Upper lobe of left lung (tissue), 6 donors: ENCODE results near the gene DNAJB6. TPM values are rescaled to one million over a fixed set of nuclear protein-coding genes. Genes with fewer than 3 reads are reported as not detected.

Source experiments
- ATAC-seq, 2 donors: fragments of 200-7000 bp; cut with Tn5 transposase; one replicate each; pipeline ENCODE4 v1.9.1; 2022; ENCODE audit warnings: mild to moderate bottlenecking in 2 of 2, moderate library complexity in 2 of 2; ENCODE audit not compliant: low FRiP score in 2 of 2
- DNase-seq, 2 donors: peaks; one replicate each; pipeline ENCODE4 v3.0.0-alpha.2; 2019 to 2020
- H3K27ac ChIP-seq, 4 donors: fragments of 200-600 bp; sonication (generic); one replicate each; pipeline ENCODE4 v1.5.1; 2016 to 2019
- H3K27me3 ChIP-seq, 4 donors: fragments of 200-600 bp; sonication (generic); one replicate each; pipeline ENCODE4 v1.5.1; 2017 to 2019
- H3K36me3 ChIP-seq, 4 donors: fragments of 200-600 bp; sonication (generic); one replicate each; pipeline ENCODE4 v1.5.1; 2016 to 2019
- H3K4me1 ChIP-seq, 4 donors: fragments of 200-600 bp; sonication (generic); one replicate each; pipeline ENCODE4 v1.5.1; 2018 to 2019
- H3K4me3 ChIP-seq, 4 donors: fragments of 200-600 bp; sonication (generic); one replicate each; pipeline ENCODE4 v1.5.1; 2017 to 2019; ENCODE audit warnings: mild to moderate bottlenecking in 2 of 4, moderate library complexity in 1 of 4
- H3K9me3 ChIP-seq, 4 donors: fragments of 200-600 bp; sonication (generic); one replicate each; pipeline ENCODE4 v1.5.1; 2018 to 2019
- CTCF ChIP-seq, 6 experiments: fragments of 450-650 bp in 4 of 6; fragments of 200-600 bp in 2 of 6; sonication (generic) in 2 of 6; IDR thresholded peaks; one replicate each; pipeline ENCODE4 v1.5.1; 2016 to 2019; ENCODE audit warnings: antibody characterized with exemption in 6 of 6
- EP300 ChIP-seq, 4 donors: sonication (generic); formaldehyde crosslinking; IDR thresholded peaks; one replicate each; pipeline ENCODE4 v1.5.1; 2017; ENCODE audit warnings: antibody characterized with exemption in 4 of 4, control low read depth in 2 of 4
- POLR2A ChIP-seq, 4 donors: fragments of 450-650 bp; IDR thresholded peaks; one replicate each; pipeline ENCODE4 v1.5.1; 2016 to 2017; ENCODE audit warnings: antibody characterized with exemption in 4 of 4, mild to moderate bottlenecking in 2 of 4
- POLR2AphosphoS5 ChIP-seq, 2 donors: sonication (generic); formaldehyde crosslinking; IDR thresholded peaks; one replicate each; pipeline ENCODE4 v1.5.1; 2017; ENCODE audit warnings: antibody characterized with exemption in 2 of 2
- WGBS, 2 donors: methylation state at CpG; one replicate each; pipeline ENCODE4 v1.1.5; 2017 to 2018; 5-methylcytosine and 5-hydroxymethylcytosine counted together
- total RNA-seq, 6 donors: library from RNA; depleted of rRNA in 4 of 6; stranded (reverse); fragments of >200 nt in 4 of 6; gene quantifications; one replicate each; pipeline versions ENCODE4 v1.1.0 to v1.2.1, GENCODE V29; 2016 to 2021
- donor health status: DM: no; HTN: no; CAD: no; lungs with moderate emphysema.
- donor health status: DM: no; HTN: yes; CAD: no; lungs with severe emphysema.

Gene DNAJB6
- total RNA-seq, 6 donors from 2014 or later, result 64.1 to 99.6 (median 83.0) TPM

GRCh38 chr7:157442993-157443831 is 106.4 kb downstream of the DNAJB6 start:
- Histone ChIP-seq H3K36me3 (no peaks in the 10 kb centered on the region), H3K27me3 (no peaks in the 10 kb centered on the region), H3K4me3 (no peak overlapping the region), H3K9me3 (no peaks in the 10 kb centered on the region), H3K27ac (no peak overlapping the region), H3K4me1 (no peaks in the 10 kb centered on the region)
- TF ChIP-seq EP300 (IDR thresholded peaks at IDR 0.05) (no peak), POLR2A (IDR thresholded peaks at IDR 0.05) (no peak), CTCF (IDR thresholded peaks at IDR 0.05) (no peak), POLR2AphosphoS5 (IDR thresholded peaks at IDR 0.05) (no peak)
- ATAC-seq (no peak), DNase-seq (peak in 1 of 2 donors; percentile 8)
- 91 to 93% methylated on average over 22 to 40 of the region's 42 CpGs for WGBS, 2 donors

- Histone ChIP-seq H3K27me3 (no peaks in the 10 kb centered on the region), H3K9me3 (no peaks in the 10 kb centered on the region), H3K4me3 (no peak overlapping the region), H3K27ac (no peak overlapping the region), H3K4me1 (no peaks in the 10 kb centered on the region), H3K36me3 (no peaks in the 10 kb centered on the region)
- no peak for TF ChIP-seq POLR2A (IDR thresholded peaks at IDR 0.05)
- no peak for TF ChIP-seq POLR2AphosphoS5 (IDR thresholded peaks at IDR 0.05)
- WGBS, 2 donors, result 78 to 89% methylated on average over 19 to 27 of the region's 27 CpGs
- ATAC-seq, result peak in 1 of 2 donors; percentile 17
- DNase-seq, result peak in 1 of 2 donors; percentile 10
Observed at GRCh38 chr7:157444011-157444842, 107.4 kb downstream of the DNAJB6 start.

- Histone ChIP-seq H3K9me3 (no peaks in the 10 kb centered on the region), H3K27ac (no peak overlapping the region), H3K4me1 (no peaks in the 10 kb centered on the region), H3K4me3 (no peak overlapping the region), H3K36me3 (no peaks in the 10 kb centered on the region), H3K27me3 (no peaks in the 10 kb centered on the region)
- no peak for ATAC-seq
- TF ChIP-seq POLR2A (IDR thresholded peaks at IDR 0.05) (no peak), CTCF (IDR thresholded peaks at IDR 0.05) (no peak), POLR2AphosphoS5 (IDR thresholded peaks at IDR 0.05) (no peak), EP300 (IDR thresholded peaks at IDR 0.05) (no peak)
- no peak for DNase-seq
- 77 to 89% methylated on average over 9 of the region's 9 CpGs for WGBS, 2 donors
Observed at GRCh38 chr7:157444843-157445135, 108.0 kb downstream of the DNAJB6 start.

- TF ChIP-seq POLR2A (IDR thresholded peaks at IDR 0.05), result no peak
- no peak for TF ChIP-seq POLR2AphosphoS5 (IDR thresholded peaks at IDR 0.05)
- TF ChIP-seq CTCF (IDR thresholded peaks at IDR 0.05), result no peak
- no peak for TF ChIP-seq EP300 (IDR thresholded peaks at IDR 0.05)
- ATAC-seq, result peak; percentile 14 to 54
Observed at GRCh38 chr7:157445246-157445955, 108.6 kb downstream of the DNAJB6 start.

GRCh38 chr7:157445956-157446295 is 109.1 kb downstream of the DNAJB6 start:
- no peaks in the 10 kb centered on the region for H3K27me3 ChIP-seq
- peak in 1 of 2 donors; percentile 13 for DNase-seq
- no peak overlapping the region for H3K27ac ChIP-seq
- no peaks in the 10 kb centered on the region for H3K4me1 ChIP-seq
- H3K4me3 ChIP-seq, result no peak overlapping the region
- 91 to 92% methylated on average over 3 to 11 of the region's 11 CpGs for WGBS, 2 donors
- no peaks in the 10 kb centered on the region for H3K36me3 ChIP-seq
- H3K9me3 ChIP-seq, result no peaks in the 10 kb centered on the region
- peak in 1 of 2 donors; percentile 37 for ATAC-seq
- no peak for TF ChIP-seq POLR2A (IDR thresholded peaks at IDR 0.05)
- no peak for TF ChIP-seq EP300 (IDR thresholded peaks at IDR 0.05)
- no peak for TF ChIP-seq CTCF (IDR thresholded peaks at IDR 0.05)
- no peak for TF ChIP-seq POLR2AphosphoS5 (IDR thresholded peaks at IDR 0.05)

More at GRCh38 chr7:157445246-157445955, 108.6 kb downstream of the DNAJB6 start:
- Histone ChIP-seq H3K4me3 (no peak overlapping the region), H3K36me3 (no peaks in the 10 kb centered on the region), H3K4me1 (no peaks in the 10 kb centered on the region), H3K27ac (no peak overlapping the region), H3K27me3 (no peaks in the 10 kb centered on the region), H3K9me3 (no peaks in the 10 kb centered on the region)
- WGBS, 2 donors, result 77 to 90% methylated on average over 8 to 14 of the region's 16 CpGs
- DNase-seq, result peak in 1 of 2 donors; percentile 14
